ENCODE results near the gene LZTS3. TPM values are rescaled to one million over a fixed set of nuclear protein-coding genes. Genes with fewer than 3 reads are reported as not detected.

The LZTS3 gene
- total and polyA plus RNA-seq, 2 of the 13 experiments (the other 11 are each of a cell fraction or from before 2014, with no cell fraction given): 10.1 to 31.3 TPM

DNA sequence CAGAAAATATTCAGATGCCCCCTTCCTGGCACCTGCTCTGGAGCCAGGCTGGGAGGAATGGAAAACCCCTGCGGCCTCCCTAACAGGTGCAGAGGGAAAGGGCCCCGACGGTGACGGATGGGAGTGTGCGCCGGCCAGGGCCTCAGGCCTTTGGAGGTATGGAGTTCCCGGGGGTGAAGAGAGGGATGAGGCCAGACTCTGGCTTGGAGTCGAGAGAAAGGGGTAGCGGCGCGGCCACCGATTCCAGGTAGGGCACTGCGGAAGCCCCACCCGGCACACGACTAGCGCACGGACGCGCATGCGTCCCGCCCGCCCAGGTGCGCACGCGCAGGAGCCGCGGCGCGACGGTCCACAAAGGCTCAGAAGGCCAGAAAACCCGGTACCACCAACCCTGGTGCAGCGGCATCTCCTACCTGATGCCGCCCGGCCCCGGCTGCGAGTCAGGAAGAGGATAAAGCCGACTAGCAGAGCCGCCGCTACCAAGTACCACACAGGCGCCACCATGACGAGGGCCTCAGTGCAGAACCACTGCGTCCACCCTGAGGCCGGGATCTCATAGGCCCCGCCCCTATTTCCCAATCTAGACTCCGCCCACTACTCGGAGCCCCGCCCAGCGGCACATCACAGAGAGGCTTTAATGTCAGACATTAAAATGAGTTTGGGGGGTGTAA lies 30.9 kb upstream of the LZTS3 start, which contains the start of gene DDRGK1 (continued):
- peak; percentile 61; the same call in 1 of the 2 replicates for TF ChIP-seq ZFP82 (CRISPR knock-in tag; IDR thresholded peaks at IDR 0.05; ENCODE audit: borderline replicate concordance)
- peak; percentile 77 for TF ChIP-seq BRD4 (CRISPR knock-in tag; IDR thresholded peaks at IDR 0.05)
- TF ChIP-seq ZEB1 (IDR thresholded peaks at IDR 0.05; ENCODE audit: insufficient replicate concordance, low read depth): peak; percentile 82
- TF ChIP-seq, protein P1, sequence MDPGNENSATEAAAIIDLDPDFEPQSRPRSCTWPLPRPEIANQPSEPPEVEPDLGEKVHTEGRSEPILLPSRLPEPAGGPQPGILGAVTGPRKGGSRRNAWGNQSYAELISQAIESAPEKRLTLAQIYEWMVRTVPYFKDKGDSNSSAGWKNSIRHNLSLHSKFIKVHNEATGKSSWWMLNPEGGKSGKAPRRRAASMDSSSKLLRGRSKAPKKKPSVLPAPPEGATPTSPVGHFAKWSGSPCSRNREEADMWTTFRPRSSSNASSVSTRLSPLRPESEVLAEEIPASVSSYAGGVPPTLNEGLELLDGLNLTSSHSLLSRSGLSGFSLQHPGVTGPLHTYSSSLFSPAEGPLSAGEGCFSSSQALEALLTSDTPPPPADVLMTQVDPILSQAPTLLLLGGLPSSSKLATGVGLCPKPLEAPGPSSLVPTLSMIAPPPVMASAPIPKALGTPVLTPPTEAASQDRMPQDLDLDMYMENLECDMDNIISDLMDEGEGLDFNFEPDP (CRISPR knock-in tag; conservative IDR thresholded peaks at IDR 0.05): peak; percentile 99
- peak; percentile 96 for TF ChIP-seq KLF15 (CRISPR knock-in tag; IDR thresholded peaks at IDR 0.05; ENCODE audit: borderline replicate concordance)
- TF ChIP-seq XRCC5 (optimal IDR thresholded peaks at IDR 0.05; ENCODE audit: low read length): peak; percentile 49
- peak; percentile 53 for TF ChIP-seq NFYB (CRISPR knock-in tag; IDR thresholded peaks at IDR 0.05)
- peak; percentile 71 for TF ChIP-seq AGO1 (IDR thresholded peaks at IDR 0.05; ENCODE audit: low read depth, low read length, poor library complexity, severe bottlenecking)
- TF ChIP-seq, protein P2, sequence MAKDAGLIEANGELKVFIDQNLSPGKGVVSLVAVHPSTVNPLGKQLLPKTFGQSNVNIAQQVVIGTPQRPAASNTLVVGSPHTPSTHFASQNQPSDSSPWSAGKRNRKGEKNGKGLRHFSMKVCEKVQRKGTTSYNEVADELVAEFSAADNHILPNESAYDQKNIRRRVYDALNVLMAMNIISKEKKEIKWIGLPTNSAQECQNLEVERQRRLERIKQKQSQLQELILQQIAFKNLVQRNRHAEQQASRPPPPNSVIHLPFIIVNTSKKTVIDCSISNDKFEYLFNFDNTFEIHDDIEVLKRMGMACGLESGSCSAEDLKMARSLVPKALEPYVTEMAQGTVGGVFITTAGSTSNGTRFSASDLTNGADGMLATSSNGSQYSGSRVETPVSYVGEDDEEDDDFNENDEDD (CRISPR knock-in tag; IDR thresholded peaks at IDR 0.05; ENCODE audit: borderline replicate concordance): peak; percentile 49; the same call in 1 of the 2 replicates
- TF ChIP-seq NKX3-1 (CRISPR knock-in tag; IDR thresholded peaks at IDR 0.05): peak; percentile 96
- no peak for TF ChIP-seq ZKSCAN5 (CRISPR knock-in tag; IDR thresholded peaks at IDR 0.05)
- TF ChIP-seq CEBPB (IDR thresholded peaks at IDR 0.05; ENCODE audit: borderline replicate concordance, low read depth, low read length): peak; percentile 98
- TF ChIP-seq, protein P3, sequence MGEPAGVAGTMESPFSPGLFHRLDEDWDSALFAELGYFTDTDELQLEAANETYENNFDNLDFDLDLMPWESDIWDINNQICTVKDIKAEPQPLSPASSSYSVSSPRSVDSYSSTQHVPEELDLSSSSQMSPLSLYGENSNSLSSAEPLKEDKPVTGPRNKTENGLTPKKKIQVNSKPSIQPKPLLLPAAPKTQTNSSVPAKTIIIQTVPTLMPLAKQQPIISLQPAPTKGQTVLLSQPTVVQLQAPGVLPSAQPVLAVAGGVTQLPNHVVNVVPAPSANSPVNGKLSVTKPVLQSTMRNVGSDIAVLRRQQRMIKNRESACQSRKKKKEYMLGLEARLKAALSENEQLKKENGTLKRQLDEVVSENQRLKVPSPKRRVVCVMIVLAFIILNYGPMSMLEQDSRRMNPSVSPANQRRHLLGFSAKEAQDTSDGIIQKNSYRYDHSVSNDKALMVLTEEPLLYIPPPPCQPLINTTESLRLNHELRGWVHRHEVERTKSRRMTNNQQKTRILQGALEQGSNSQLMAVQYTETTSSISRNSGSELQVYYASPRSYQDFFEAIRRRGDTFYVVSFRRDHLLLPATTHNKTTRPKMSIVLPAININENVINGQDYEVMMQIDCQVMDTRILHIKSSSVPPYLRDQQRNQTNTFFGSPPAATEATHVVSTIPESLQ (CRISPR knock-in tag; conservative IDR thresholded peaks at IDR 0.05): peak; percentile 97
- TF ChIP-seq NCOR1 (IDR thresholded peaks at IDR 0.05; ENCODE audit: borderline replicate concordance, low read length): peak; percentile 56; the same call in 1 of the 2 replicates
- TF ChIP-seq ZNF672 (CRISPR knock-in tag; IDR thresholded peaks at IDR 0.05): no peak
- no peak; the same call in 1 of the 2 replicates for TF ChIP-seq SMYD3 (CRISPR knock-in tag; IDR thresholded peaks at IDR 0.05)
- no peak for TF ChIP-seq NCOA2 (CRISPR knock-in tag; IDR thresholded peaks at IDR 0.05)
- peak; percentile 97 for TF ChIP-seq CEBPG (CRISPR knock-in tag; IDR thresholded peaks at IDR 0.05)
- peak; percentile 66; the same call in 1 of the 2 replicates for TF ChIP-seq ZNF235 (CRISPR knock-in tag; IDR thresholded peaks at IDR 0.05; ENCODE audit: borderline replicate concordance)
- peak; percentile 74 for TF ChIP-seq ERF (CRISPR knock-in tag; IDR thresholded peaks at IDR 0.05)
- 0 out of 2 replicates have a peak, but pooled peaks have one; percentile 42 for TF ChIP-seq ZNF7 (CRISPR knock-in tag; IDR thresholded peaks at IDR 0.05)
- no peak for TF ChIP-seq CHD2 (IDR thresholded peaks at IDR 0.05; ENCODE audit: low read depth, low read length)
- TF ChIP-seq GLI4 (CRISPR knock-in tag; IDR thresholded peaks at IDR 0.05; ENCODE audit: borderline replicate concordance): peak; percentile 84
- TF ChIP-seq, protein P4, sequence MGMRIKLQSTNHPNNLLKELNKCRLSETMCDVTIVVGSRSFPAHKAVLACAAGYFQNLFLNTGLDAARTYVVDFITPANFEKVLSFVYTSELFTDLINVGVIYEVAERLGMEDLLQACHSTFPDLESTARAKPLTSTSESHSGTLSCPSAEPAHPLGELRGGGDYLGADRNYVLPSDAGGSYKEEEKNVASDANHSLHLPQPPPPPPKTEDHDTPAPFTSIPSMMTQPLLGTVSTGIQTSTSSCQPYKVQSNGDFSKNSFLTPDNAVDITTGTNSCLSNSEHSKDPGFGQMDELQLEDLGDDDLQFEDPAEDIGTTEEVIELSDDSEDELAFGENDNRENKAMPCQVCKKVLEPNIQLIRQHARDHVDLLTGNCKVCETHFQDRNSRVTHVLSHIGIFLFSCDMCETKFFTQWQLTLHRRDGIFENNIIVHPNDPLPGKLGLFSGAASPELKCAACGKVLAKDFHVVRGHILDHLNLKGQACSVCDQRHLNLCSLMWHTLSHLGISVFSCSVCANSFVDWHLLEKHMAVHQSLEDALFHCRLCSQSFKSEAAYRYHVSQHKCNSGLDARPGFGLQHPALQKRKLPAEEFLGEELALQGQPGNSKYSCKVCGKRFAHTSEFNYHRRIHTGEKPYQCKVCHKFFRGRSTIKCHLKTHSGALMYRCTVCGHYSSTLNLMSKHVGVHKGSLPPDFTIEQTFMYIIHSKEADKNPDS (CRISPR knock-in tag; IDR thresholded peaks at IDR 0.05): peak; percentile 88
- TF ChIP-seq PRPF4 (IDR thresholded peaks at IDR 0.05; ENCODE audit: low read depth, low read length, poor library complexity, severe bottlenecking): no peak
